ES-I3 (cell line): Measurements from ENCODE around the gene KRTAP5-11.
"Not testable (repeated sequence)": the region's sequence is repeated elsewhere in the genome, so short reads cannot be mapped to it uniquely, and the experiment has no call there.

Source experiments
- H3K36me3 ChIP-seq: 2 replicates; pipeline ENCODE4 v1.6.1; 2013; ENCODE audit warnings: mild to moderate bottlenecking, low read length, control low read depth, moderate library complexity; ENCODE audit not compliant: insufficient read depth
- H3K4me1 ChIP-seq: 2 replicates; pipeline ENCODE4 v1.6.1; 2013; ENCODE audit warnings: mild to moderate bottlenecking, control low read depth, low read length; ENCODE audit not compliant: insufficient read depth
- H3K9ac ChIP-seq: 2 replicates; pipeline ENCODE4 v1.6.1; 2013; ENCODE audit warnings: low read depth, mild to moderate bottlenecking, low read length, moderate library complexity
- H3K9me3 ChIP-seq: 2 replicates; pipeline ENCODE4 v1.6.1; 2013; ENCODE audit warnings: mild to moderate bottlenecking, low read length, moderate library complexity; ENCODE audit not compliant: control insufficient read depth, insufficient read depth

The KRTAP5-11 gene

DNA sequence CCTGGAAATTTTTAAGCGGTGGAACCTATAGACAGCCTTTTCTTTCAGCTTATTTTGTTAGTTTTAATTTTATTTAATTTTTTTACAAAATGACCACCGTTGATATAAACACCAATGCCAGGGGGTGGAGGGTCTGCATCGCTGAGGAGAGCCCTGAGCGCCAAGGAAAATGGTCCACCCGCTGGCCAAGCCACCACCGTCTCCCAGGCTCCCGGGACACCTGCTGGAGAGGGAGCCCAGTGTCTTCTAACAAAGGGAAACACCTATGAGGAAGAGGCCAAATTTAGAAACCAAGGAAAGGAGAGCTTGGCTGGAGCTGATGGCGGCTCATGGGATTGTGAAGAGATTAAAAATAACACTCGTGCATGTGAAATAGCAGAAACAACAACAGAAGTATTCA is 45.1 kb downstream of the KRTAP5-11 start:
- Histone ChIP-seq H3K9me3 (no peaks in the 10 kb centered on the region), H3K36me3 (no peaks in the 10 kb centered on the region), H3K4me1 (no peaks in the 10 kb centered on the region), H3K9ac (no peak overlapping the region)

DNA sequence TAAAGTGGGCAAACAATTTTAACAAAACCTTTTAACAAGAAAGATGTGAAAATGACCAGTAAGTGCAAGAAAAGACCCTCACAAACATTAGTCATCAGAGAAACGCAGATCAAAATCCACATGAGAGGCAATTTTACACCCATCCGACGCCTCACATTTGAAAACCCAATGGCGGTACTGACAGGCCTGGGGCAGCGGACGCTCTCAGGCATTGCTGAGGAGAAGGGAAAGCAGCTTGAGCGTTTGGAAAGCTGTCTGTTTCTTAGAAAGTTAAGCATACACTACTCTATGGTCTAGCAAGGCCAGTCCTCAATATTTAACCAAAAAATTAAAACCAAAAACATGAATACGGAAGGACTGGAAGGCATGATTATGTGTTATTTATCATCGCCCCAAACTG is 46.9 kb downstream of the KRTAP5-11 start:
- Histone ChIP-seq H3K9ac (no peak overlapping the region), H3K4me1 (no peaks in the 10 kb centered on the region), H3K36me3 (no peaks in the 10 kb centered on the region), H3K9me3 (no peaks in the 10 kb centered on the region)

DNA sequence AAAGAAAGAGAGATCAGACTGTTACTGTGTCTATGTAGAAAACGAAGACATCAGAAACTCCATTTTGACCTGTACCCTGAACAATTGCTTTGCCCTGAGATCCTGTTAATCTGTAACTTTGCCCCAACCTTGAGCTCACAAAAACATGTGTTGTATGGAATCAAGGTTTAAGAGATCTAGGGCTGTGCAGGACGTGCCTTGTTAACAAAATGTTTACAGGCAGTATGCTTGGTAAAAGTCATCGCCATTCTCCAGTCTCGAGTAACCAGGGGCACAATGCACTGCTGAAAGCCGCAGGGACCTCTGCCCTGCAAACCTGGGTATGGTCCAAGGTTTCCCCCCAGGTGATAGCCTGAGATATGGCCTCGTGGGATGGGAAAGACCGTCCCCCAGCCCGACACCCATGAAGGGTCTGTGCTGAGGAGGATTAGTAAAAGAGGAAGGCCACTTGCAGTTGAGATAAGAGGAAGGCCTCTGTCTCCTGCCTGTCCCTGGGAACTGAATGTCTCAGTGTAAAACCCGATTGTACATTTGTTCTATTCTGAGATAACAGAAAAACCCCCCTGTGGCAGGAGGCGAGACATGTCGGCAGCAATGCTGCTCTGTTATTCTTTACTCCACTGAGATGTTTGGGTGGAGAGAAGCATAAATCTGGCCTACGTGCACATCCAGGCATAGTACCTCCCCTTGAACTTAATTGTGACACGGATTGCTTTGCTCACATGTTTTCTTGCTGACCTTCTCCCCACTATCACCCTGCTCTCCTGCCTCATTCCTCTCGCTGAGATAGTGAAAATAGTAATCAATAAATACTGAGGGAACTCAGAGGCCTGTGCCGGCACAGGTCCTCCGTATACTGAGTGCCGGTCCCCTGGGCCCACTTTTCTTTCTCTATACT is 47.7 kb downstream of the KRTAP5-11 start:
- H3K9ac ChIP-seq, H3K4me1 ChIP-seq, H3K9me3 ChIP-seq, H3K36me3 ChIP-seq: not testable (repeated sequence)

DNA sequence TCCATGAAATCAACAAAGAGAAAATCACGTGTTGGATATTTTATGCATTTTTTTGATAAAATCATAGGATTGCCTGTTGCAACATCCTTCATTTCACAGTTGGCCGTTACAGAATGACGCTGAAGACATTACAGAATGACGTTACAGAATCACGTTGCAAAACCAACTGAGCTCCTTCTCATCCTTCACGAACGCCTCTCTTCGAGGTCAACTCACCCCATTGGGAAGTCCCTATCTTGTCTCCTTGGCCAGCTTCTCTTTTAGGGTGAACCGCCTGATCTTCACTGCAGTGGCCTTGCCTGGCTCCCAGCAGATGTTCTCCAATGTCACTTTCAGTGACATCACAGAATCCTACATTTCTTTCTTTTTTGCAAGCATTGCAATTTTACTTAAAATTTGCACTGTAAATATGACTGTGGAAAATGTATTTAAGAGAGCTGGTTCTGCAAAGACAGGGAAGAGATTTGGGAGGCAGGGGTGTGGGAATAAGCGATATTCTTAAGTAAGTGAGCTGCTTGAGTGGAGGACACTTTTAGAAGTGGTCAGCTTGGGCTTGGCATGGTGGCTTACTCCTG is 50.6 kb downstream of the KRTAP5-11 start:
- no peaks in the 10 kb centered on the region for H3K36me3 ChIP-seq
- no peaks in the 10 kb centered on the region for H3K9me3 ChIP-seq
- H3K4me1 ChIP-seq: no peaks in the 10 kb centered on the region
- H3K9ac ChIP-seq: no peak overlapping the region
